HT-29 (cell line): ENCODE measurements around the gene FAXC. TPM values are rescaled to one million over a fixed set of nuclear protein-coding genes. Genes with fewer than 3 reads are reported as not detected.
A peak's percentile ranks its signal among the peaks of the same experiment; 100 is the strongest.

ENCODE experiments used
- DNase-seq: peaks from one replicate; pipeline ENCODE4 v3.0.0-alpha.2; 2015; ENCODE audit warnings: low spot score
- total RNA-seq: library from RNA; depleted of rRNA; stranded (reverse); fragments of >200 nt; shearing (Covaris generic); gene quantifications from 2 replicates; pipeline ENCODE4 v1.2.3, GENCODE V29; 2014; rRNA removed

FAXC gene
- total RNA-seq: not detected in 2 replicates

DNA sequence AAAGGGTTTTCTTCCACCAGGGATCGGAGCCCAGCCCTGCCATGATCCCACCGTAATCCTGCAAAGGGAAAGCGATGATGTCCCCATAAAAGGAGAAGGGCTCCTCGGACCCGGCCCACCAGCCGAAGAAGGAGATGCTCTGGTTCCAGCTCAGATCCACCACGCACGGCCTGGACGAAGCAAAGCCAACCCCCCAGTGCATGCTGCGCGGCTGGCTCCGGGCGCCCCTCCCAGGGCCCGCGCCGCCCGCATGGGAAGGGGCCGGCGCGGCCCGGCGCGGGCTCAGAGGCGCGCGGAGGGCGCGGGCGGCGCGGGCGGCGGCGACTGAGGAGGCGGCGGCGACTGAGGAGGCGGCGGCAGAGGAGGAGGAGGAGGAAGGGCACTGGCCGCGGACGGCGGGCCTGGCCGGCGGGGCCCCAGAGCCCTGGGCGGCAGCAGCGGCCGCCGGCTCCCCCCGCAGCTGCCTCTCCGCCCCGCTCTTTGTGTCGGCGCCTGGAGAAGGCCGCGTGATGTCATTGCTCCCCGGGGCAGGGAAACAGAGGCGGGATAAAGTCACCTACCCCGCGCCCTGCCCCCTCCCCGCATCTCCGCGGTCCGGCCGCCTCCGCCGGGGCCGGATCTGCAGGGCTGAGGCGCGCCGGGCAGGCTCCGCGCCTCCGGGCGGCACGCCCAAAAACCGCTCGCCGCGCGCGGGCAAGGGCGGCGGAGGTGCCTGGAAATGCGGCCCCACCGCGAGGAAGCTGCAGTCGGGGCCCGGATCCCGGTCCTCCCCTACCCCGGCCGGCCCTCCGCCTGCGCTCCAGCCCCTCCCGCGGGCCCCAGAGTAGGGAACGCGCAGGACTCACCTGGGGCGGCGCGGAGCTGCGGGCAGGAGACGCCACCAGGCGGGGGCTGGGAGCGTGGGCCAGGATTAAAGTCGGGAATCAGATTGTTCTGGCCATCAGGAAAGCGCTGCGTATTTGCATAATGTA, at the start of gene FAXC:
FAXC (minus strand) TSS at position 504 of the 971 bp plus-strand sequence; CDS start at position 202, 302 bp downstream.
- peak; percentile 23 for DNase-seq

DNA sequence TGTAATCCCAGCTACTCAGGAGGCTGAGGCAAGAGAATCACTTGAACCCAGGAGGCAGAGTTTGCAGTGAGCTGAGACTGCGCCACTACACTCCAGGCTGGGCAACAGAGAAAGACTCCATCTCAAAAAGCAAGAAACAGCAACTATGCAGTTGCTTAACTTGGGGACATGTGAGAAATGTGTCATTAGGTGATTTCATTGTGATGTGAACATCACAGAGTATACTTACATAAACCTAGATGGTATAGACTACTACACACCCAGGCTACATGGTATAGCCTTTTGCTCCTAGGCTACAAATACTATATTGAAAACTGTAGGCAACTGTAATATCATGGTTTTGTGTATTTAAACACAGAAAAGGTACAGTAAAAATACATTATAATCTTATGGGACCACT, 47.8 kb upstream of the FAXC start:
- no peak for DNase-seq

GRCh38 chr6:99393698-99394531, 44.4 kb upstream of the FAXC start, which contains the start of gene COQ3:
TSS of gene COQ3 (minus strand) at chr6:99394195. CDS start at chr6:99394179, 16 bp downstream.
- DNase-seq: peak; percentile 69

DNA sequence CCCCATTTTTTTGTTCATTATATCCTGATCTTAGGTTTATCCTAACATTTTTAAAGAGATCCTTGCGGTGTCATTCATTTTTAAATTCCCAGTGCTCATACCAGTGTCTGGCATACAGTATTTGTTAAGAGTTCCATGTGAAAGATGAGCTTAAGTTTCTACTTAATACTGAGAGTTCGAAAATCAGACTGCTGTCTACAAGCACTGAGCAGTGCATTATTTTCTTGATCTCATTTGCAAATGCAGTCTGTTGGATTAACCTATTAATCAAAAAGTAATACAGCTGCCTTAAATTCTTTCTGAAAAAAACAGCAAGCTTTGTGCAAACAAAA, 43.9 kb upstream of the FAXC start:
- DNase-seq: no peak

GRCh38 chr6:99390896-99391295, 41.4 kb upstream of the FAXC start:
- no peak for DNase-seq

DNA sequence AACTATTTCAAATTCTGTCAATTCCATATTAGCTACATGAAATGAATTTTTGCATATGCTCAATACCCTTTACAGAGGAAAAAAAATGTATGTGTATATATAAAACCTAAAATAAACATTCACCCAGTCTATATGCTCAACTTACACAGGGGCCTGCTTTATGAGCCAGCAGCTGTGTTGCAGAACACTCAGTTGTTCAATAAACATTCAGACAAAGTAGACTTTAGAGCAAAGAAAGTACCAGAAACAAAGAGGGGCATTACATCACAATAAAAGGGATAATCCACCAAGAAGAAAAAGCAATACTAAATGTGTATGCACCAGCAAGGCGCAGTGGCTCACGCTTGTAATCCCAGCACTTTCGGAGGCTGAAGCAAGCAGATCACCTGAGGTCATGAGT, 35.0 kb upstream of the FAXC start:
- no peak for DNase-seq

DNA sequence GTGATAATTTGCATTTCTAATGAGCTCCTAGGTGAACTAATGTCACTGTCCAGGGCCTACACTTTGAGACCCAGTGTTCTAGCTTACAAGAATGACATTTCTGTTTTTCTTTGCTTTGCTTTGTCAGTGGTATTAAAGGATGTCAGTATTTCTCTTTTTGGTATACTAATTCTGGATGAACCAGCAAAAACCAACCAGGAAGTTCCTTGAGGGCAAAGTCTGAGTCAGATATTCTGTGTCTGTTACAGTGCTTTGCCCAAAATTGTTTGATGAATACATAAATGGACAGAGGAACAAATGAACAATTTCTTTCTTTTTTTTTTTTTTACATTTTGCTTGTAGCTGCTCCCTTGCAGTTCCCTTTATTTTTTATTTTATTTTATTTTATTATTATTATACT, 29.2 kb upstream of the FAXC start:
- no peak for DNase-seq

GRCh38 chr6:99369533-99369932, 20.1 kb upstream of the FAXC start:
- no peak for DNase-seq

GRCh38 chr6:99366852-99367251, 17.4 kb upstream of the FAXC start:
- DNase-seq: no peak

GRCh38 chr6:99364026-99364425, 14.6 kb upstream of the FAXC start:
- no peak for DNase-seq

DNA sequence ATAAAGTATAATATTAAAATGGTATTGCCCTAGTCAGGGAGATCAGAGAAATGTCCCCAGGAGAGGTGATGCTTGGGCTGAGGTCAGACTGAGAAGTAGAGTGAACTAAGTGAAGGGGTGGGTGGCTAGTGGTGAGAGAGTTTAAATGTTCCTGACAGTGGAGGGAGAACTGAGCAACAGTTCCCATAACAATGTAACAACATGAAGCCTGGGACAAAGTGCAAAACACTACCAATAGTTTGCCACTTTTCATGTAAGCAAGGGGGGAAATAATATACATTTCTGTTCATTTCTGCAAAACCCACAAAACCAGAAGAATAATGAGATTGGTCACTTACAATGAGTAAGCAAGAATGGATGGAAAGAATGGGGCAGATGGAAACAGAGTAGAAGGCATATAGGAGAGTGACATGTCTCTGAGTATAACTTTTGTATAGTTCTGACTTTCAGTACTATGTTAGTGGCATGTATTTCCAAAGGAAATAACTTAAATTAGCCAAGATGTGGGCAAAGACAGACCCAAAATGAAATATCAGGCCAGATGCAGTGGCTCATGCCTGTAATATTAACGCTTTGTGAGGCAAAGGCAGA, 13.3 kb upstream of the FAXC start:
- DNase-seq: no peak

GRCh38 chr6:99359800-99360199, 10.3 kb upstream of the FAXC start:
- DNase-seq: no peak

DNA sequence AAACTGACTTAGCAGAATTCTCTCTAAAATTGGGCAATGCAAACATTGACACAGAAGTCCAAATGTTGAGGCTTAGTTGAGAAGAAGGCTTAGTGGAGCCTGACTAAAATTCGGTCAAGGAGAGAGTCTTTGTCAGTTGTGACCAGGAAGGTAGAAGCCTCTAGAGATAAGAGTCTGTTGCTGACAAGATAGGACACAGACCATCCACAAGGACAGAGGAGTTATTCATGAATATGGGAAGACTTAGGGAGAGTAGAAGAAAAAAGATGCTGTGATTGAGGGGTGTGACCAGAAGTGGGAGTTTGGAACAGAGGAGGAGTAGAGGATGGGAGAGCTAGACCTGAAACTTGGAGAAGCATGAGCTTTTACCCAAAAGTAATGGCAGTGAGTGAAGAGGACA, 7.2 kb upstream of the FAXC start:
- no peak for DNase-seq

DNA sequence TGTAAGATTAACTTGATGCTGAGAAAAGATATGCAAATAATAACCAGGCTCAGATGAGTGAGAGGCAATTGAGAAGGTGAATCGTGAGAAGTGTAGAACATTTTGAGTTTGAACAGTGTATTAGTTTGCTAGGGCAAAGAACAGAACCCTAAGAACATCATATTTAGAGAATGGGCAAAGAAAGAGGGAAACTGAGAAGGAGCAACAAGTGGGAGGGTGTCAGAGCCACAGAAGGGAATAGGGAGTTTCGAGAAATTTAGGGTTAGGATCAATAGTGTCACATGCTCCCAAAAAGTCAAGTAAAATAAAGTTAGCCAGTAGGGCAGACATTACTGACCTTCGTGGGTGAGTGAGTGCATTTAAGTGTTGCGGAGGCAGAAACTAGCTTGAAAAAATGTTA, 5.5 kb upstream of the FAXC start:
- DNase-seq: no peak

DNA sequence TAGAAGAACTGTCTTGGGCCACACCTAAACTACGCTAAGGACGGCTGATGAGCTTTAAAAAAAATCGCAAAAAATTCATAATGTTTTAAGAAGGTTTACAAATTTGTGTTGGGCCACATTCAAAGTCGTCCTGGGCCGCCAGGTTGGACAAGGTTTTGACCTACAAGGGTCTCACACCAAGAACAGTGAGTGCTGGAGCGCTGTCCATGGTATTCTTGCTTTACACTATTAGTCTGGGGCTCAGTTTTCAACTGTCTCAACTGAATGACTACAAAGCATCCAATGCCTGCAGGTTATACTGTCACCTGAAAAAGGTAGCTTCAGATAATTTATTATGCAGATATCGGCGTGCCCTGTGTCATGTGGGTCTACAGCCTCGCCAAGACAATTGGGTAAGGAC, 3.7 kb upstream of the FAXC start:
- no peak for DNase-seq

GRCh38 chr6:99350573-99350972, 1.1 kb upstream of the FAXC start:
- DNase-seq: no peak

DNA sequence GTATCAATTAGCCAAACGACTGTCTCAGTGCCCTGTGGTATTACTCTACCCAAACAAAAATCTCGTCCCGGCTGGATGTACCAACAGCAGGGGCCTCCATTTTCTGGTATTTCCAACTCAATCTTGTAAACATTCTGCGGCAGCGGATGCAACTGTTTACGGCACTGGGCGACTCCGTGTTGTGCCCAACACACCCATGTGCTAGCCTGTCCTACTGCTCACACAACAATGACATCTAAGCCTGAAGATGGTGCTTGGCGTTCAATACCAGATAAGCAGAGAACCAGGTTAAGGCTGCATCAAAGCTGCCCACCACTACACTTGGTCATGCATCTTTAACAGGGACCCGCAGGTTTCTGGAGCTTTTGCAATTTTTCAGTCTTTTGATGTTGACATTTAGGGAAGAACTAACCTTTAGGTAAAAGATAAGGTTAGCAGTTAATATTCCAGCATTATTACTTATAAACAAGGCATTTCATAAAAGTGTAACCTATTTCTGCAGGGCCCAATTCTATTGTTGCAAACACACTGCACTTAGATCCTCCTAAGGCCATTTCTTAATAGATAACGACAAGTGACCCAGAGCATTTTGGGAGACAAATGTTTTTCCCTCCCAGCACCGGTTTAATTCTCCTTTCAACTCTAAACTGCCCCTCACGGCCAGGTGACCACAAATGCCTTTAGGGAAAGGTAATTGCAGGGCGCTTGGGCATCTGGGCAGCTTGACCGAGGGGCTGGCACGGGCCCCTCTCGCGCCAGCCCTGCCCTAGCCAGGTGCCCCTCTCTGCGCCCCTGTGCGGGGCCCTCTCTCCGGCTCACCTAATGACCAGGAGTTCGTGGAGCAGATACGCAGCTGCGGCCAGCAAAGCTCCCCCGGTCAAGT, 945 bp downstream of the FAXC start:
- DNase-seq: no peak

- DNase-seq: no peak
Measured at GRCh38 chr6:99347804-99348203, 1.7 kb downstream of the FAXC start.

- no peak for DNase-seq
Measured at GRCh38 chr6:99346595-99346994, 2.9 kb downstream of the FAXC start.

- no peak for DNase-seq
Measured at GRCh38 chr6:99345164-99345563, 4.3 kb downstream of the FAXC start.

DNA sequence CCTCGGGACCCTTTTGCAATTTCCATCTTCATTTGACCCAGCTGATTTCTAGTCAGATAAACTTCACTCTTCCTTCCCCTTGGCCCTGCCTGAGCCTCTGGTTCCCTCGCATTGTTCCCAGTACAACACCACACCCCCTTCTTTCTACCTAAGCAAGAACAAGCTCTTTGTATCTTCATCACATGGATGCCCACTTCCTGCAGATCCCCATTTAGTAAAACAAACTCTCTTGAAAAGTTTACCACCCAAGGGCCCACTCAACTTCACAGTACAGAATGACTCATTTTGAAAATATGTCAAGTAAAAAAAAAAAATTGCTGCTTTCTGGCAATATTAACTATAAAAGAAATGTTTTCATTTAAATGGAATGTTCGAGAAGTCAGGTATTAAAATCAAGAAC, 5.2 kb downstream of the FAXC start:
- no peak for DNase-seq
